H1 (cell line): ENCODE measurements around the gene DNAJB5. TPM values are rescaled to one million over a fixed set of nuclear protein-coding genes. Genes with fewer than 3 reads are reported as not detected.
"Not testable (repeated sequence)": the region's sequence is repeated elsewhere in the genome, so short reads cannot be mapped to it uniquely, and the experiment has no call there.

Source experiments
- CTCF ChIA-PET: fragments of 300-600 bp; sonication (Branson Sonifier 250); formaldehyde crosslinking; loops from one replicate; lab custom pipeline; 2021; ENCODE audit not compliant: partially characterized antibody; lab: Charles Lee
- POLR2A ChIA-PET: fragments of 300-600 bp; sonication (Branson Sonifier 250); formaldehyde crosslinking; loops from one replicate; lab custom pipeline; 2021; ENCODE audit warnings: inconsistent platforms; ENCODE audit not compliant: partially characterized antibody; lab: Charles Lee
- DNase-seq, 2 experiments: peaks; one replicate each; pipeline versions ENCODE4 v3.0.0 to v3.0.0-alpha.2; 2010 to 2022; ENCODE audit warnings: low spot score in 2 of 2, low read depth in 1 of 2, mixed read lengths in 1 of 2
- FAIRE-seq: peaks from 2 replicates; lab custom pipeline; 2011; peaks lifted over from hg19 to GRCh38; lab: Jason Lieb, UNC
- H2AFZ ChIP-seq: 2 replicates; pipeline ENCODE4 v1.8.1; 2012; ENCODE audit warnings: low read length, inconsistent platforms
- H2AK5ac ChIP-seq: 2 replicates; pipeline ENCODE4 v1.6.1; 2013; ENCODE audit warnings: low read depth, low read length
- H2BK120ac ChIP-seq: replicated peaks from 2 replicates; pipeline ENCODE3; 2013; ENCODE audit warnings: low read depth, low read length, inconsistent platforms
- H2BK12ac ChIP-seq: 2 replicates; pipeline ENCODE4 v1.6.1; 2013; ENCODE audit warnings: low read depth, low read length
- H2BK15ac ChIP-seq: 2 replicates; pipeline ENCODE4 v1.6.1; 2013; ENCODE audit warnings: low read length
- H2BK20ac ChIP-seq: 2 replicates; pipeline ENCODE4 v1.6.1; 2013; ENCODE audit warnings: low read length
- H2BK5ac ChIP-seq: 2 replicates; pipeline ENCODE4 v1.6.1; 2013; ENCODE audit warnings: low read depth, low read length
- H3K14ac ChIP-seq: 2 replicates; pipeline ENCODE4 v1.6.1; 2013; ENCODE audit warnings: inconsistent platforms; ENCODE audit not compliant: insufficient read length
- H3K18ac ChIP-seq: 2 replicates; pipeline ENCODE4 v1.6.1; 2013; ENCODE audit warnings: low read length; ENCODE audit errors: extremely low read depth
- H3K23ac ChIP-seq: 2 replicates; pipeline ENCODE4 v1.6.1; 2013; ENCODE audit warnings: inconsistent platforms; ENCODE audit not compliant: insufficient read length
- H3K23me2 ChIP-seq: 2 replicates; pipeline ENCODE4 v1.6.1; 2013; ENCODE audit warnings: low read depth, low read length
- H3K27ac ChIP-seq: 2 replicates; pipeline ENCODE4 v1.6.1; 2011; ENCODE audit warnings: low read depth, low read length, inconsistent platforms
- H3K27me3 ChIP-seq, 4 experiments: replicated peaks in 1 of 4; 1 replicate in 1 of 4; 2 replicates in 3 of 4; pipeline versions ENCODE4 v1.6.1 to v1.8.1; 2011 to 2013; ENCODE audit warnings: low read length in 3 of 4, mild to moderate bottlenecking in 3 of 4, inconsistent platforms in 2 of 4, mixed read lengths in 2 of 4, moderate library complexity in 1 of 4; ENCODE audit not compliant: control insufficient read depth in 3 of 4, insufficient read depth in 3 of 4; ENCODE audit errors: extremely low read depth in 1 of 4
- H3K36me3 ChIP-seq, 4 experiments: 2 replicates each; pipeline versions ENCODE4 v1.6.1 to v1.8.1; 2011 to 2013; ENCODE audit warnings: mild to moderate bottlenecking in 4 of 4, low read length in 3 of 4, moderate library complexity in 2 of 4, control low read depth in 1 of 4, inconsistent platforms in 1 of 4; ENCODE audit not compliant: insufficient read depth in 4 of 4, control insufficient read depth in 2 of 4
- H3K4ac ChIP-seq: replicated peaks from 2 replicates; pipeline ENCODE3; 2013; ENCODE audit warnings: low read length, low read depth, mixed read lengths, inconsistent platforms; ENCODE audit not compliant: insufficient read length
- H3K4me1 ChIP-seq, 4 experiments: replicated peaks in 1 of 4; 1 replicate in 1 of 4; 2 replicates in 3 of 4; pipeline versions ENCODE4 v1.6.1 to v1.8.1; 2011 to 2013; ENCODE audit warnings: low read length in 3 of 4, inconsistent platforms in 2 of 4, mixed read lengths in 1 of 4; ENCODE audit not compliant: insufficient read depth in 4 of 4, control insufficient read depth in 3 of 4
- H3K4me2 ChIP-seq, 2 experiments: 2 replicates each; pipeline versions ENCODE4 v1.6.1 to v1.8.1; 2011 to 2013; ENCODE audit warnings: low read depth in 2 of 2, low read length in 2 of 2, control low read depth in 1 of 2, inconsistent platforms in 1 of 2, mild to moderate bottlenecking in 1 of 2; ENCODE audit not compliant: insufficient read depth in 1 of 2
- H3K4me3 ChIP-seq, 4 experiments: fragments of 200-600, 300-600 bp in 1 of 4; sonication (generic), shearing (Covaris generic), sonication (Bioruptor Twin) in 1 of 4; 2 replicates each; pipeline versions ENCODE4 v1.5.1 to v1.8.1; 2011 to 2016; ENCODE audit warnings: low read length in 4 of 4, low read depth in 3 of 4, control low read depth in 2 of 4, inconsistent platforms in 2 of 4, mild to moderate bottlenecking in 2 of 4, mixed read lengths in 1 of 4, moderate library complexity in 1 of 4; ENCODE audit not compliant: insufficient read depth in 2 of 4; ENCODE audit errors: extremely low read depth in 1 of 4
- H3K56ac ChIP-seq: replicated peaks from 2 replicates; pipeline ENCODE3; 2013; ENCODE audit warnings: low read depth, mild to moderate bottlenecking, mixed read lengths, low read length, inconsistent platforms; ENCODE audit not compliant: insufficient read length
- H3K79me1 ChIP-seq: 2 replicates; pipeline ENCODE4 v1.6.1; 2013; ENCODE audit warnings: low read depth, low read length, control low read depth
- H3K79me2 ChIP-seq, 2 experiments: 2 replicates each; pipeline versions ENCODE4 v1.6.1 to v1.8.1; 2012 to 2013; ENCODE audit warnings: low read length in 2 of 2, mild to moderate bottlenecking in 2 of 2, inconsistent platforms in 1 of 2; ENCODE audit not compliant: insufficient read depth in 2 of 2, control insufficient read depth in 1 of 2
- H3K9ac ChIP-seq, 4 experiments: replicated peaks in 1 of 4; 1 replicate in 1 of 4; 2 replicates in 3 of 4; pipeline versions ENCODE4 v1.6.1 to v1.8.1; 2011 to 2013; ENCODE audit warnings: low read depth in 3 of 4, low read length in 3 of 4, control low read depth in 2 of 4, mild to moderate bottlenecking in 2 of 4, moderate library complexity in 2 of 4, inconsistent platforms in 1 of 4; ENCODE audit errors: extremely low read depth in 1 of 4
- H3K9me3 ChIP-seq, 2 experiments: 2 replicates each; pipeline versions ENCODE4 v1.6.1 to v1.8.1; 2012 to 2013; ENCODE audit warnings: mild to moderate bottlenecking in 2 of 2, moderate library complexity in 2 of 2, control low read depth in 1 of 2, inconsistent platforms in 1 of 2, low read depth in 1 of 2, low read length in 1 of 2, mixed read lengths in 1 of 2; ENCODE audit not compliant: insufficient read depth in 2 of 2
- H4K20me1 ChIP-seq, 2 experiments: replicated peaks in 1 of 2; 2 replicates each; pipeline versions ENCODE3 to v1.8.1; 2011 to 2013; ENCODE audit warnings: inconsistent platforms in 2 of 2, low read length in 2 of 2, mild to moderate bottlenecking in 1 of 2; ENCODE audit not compliant: insufficient read depth in 2 of 2, control insufficient read depth in 1 of 2
- H4K5ac ChIP-seq: 2 replicates; pipeline ENCODE4 v1.6.1; 2013; ENCODE audit warnings: low read length, low read depth, mixed read lengths, inconsistent platforms; ENCODE audit not compliant: insufficient read length
- H4K8ac ChIP-seq: 2 replicates; pipeline ENCODE4 v1.8.0; 2013; ENCODE audit warnings: mild to moderate bottlenecking, moderate library complexity, low read length, inconsistent platforms; ENCODE audit not compliant: insufficient read depth; ENCODE audit errors: extremely low read depth
- H4K91ac ChIP-seq: replicated peaks from 2 replicates; pipeline ENCODE3; 2013; ENCODE audit warnings: low read length, mixed read lengths, inconsistent platforms; ENCODE audit not compliant: insufficient read length
- WGBS, 2 experiments: shearing (Covaris generic) in 1 of 2; methylation state at CpG; one replicate each; pipeline versions ENCODE4 v1.1.6 to v1.1.7; 2013 to 2015; ENCODE audit warnings: low lambda C conversion rate in 2 of 2, mixed read lengths in 2 of 2, inconsistent platforms in 1 of 2, low coverage in 1 of 2, missing lambda C conversion rate in 1 of 2; ENCODE audit not compliant: insufficient replicate concordance in 2 of 2, insufficient coverage in 1 of 2, insufficient read length in 1 of 2; ENCODE audit errors: extremely low coverage in 1 of 2, missing lambda C conversion rate in 1 of 2; 5-methylcytosine and 5-hydroxymethylcytosine counted together
- polyA plus RNA-seq, 7 experiments: library from polyadenylated mRNA; depleted of rRNA in 3 of 7; stranded (reverse) in 5 of 7; unstranded in 2 of 7; fragments of >200 nt in 5 of 7; fragments of 200-250 nt in 2 of 7; gene quantifications; 1 replicate in 5 of 7; 2 replicates in 1 of 7; 4 replicates in 1 of 7; pipeline versions ENCODE4 v1.2.1 to v1.2.3, GENCODE V29; 2011 to 2013; ENCODE audit warnings: missing spikeins in 2 of 7, mixed read lengths in 2 of 7
- total RNA-seq: library from RNA; stranded (reverse); fragmentation: NEBNext Ultra II Directional; extraction: Animal tissue kit (Norgen Biotek cat#: 25700); gene quantifications from 2 replicates; pipeline ENCODE4 v1.2.1, GENCODE V29; 2021

DNAJB5 gene
- total and polyA plus RNA-seq, 2 of the 8 experiments (the other 6 are each of a cell fraction or from before 2014, with no cell fraction given) = 25.0 to 34.1 TPM

- H3K4me3 ChIP-seq, H2AK5ac ChIP-seq, H3K23me2 ChIP-seq, H3K79me1 ChIP-seq, H4K20me1 ChIP-seq, H3K23ac ChIP-seq, H3K36me3 ChIP-seq, H3K4me1 ChIP-seq, H3K79me2 ChIP-seq, H3K4ac ChIP-seq, H3K9ac ChIP-seq, FAIRE-seq, DNase-seq, H2BK5ac ChIP-seq, POLR2A ChIA-PET, H3K27ac ChIP-seq, H2BK120ac ChIP-seq, H3K14ac ChIP-seq, H3K18ac ChIP-seq, H2BK15ac ChIP-seq, H3K9me3 ChIP-seq, H4K8ac ChIP-seq, H4K5ac ChIP-seq, H2AFZ ChIP-seq, H2BK20ac ChIP-seq, H2BK12ac ChIP-seq, H3K4me2 ChIP-seq, H4K91ac ChIP-seq, H3K56ac ChIP-seq: not testable (repeated sequence)
- 95% methylated on average over 7 of the region's 7 CpGs; no CpG with 5 or more reads in 1 of the 2 experiments for WGBS, 2 experiments
- CTCF ChIA-PET = interaction anchor here (2.1 kb wide), 1 partner anchor 28 kb away, joined by 6 read pairs; no protein-coding TSS in a partner anchor
- peaks cover 1 to 22% (median 9%) of the 10 kb centered on the region in 4 experiments; a peak in 6 of 7 replicates for H3K27me3 ChIP-seq
These were observed 33.5 kb upstream of the DNAJB5 start for GRCh38 chr9:34956066-34956465.
